GM19468 (cell line): ENCODE data around the gene SRRD.
"Not testable (repeated sequence)": the region's sequence is repeated elsewhere in the genome, so short reads cannot be mapped to it uniquely, and the experiment has no call there.

Source experiments
- ATAC-seq: cut with Tn5 transposase; IDR thresholded peaks from one replicate; pipeline ENCODE4 v1.9.1; 2021; ENCODE audit warnings: mild to moderate bottlenecking, moderate library complexity, moderate number of reproducible peaks; ENCODE audit not compliant: unreplicated experiment; ENCODE audit errors: extremely low read depth

SRRD gene

GRCh38 chr22:26513838-26514237, 30.2 kb downstream of the SRRD start:
- ATAC-seq, result no peak

DNA sequence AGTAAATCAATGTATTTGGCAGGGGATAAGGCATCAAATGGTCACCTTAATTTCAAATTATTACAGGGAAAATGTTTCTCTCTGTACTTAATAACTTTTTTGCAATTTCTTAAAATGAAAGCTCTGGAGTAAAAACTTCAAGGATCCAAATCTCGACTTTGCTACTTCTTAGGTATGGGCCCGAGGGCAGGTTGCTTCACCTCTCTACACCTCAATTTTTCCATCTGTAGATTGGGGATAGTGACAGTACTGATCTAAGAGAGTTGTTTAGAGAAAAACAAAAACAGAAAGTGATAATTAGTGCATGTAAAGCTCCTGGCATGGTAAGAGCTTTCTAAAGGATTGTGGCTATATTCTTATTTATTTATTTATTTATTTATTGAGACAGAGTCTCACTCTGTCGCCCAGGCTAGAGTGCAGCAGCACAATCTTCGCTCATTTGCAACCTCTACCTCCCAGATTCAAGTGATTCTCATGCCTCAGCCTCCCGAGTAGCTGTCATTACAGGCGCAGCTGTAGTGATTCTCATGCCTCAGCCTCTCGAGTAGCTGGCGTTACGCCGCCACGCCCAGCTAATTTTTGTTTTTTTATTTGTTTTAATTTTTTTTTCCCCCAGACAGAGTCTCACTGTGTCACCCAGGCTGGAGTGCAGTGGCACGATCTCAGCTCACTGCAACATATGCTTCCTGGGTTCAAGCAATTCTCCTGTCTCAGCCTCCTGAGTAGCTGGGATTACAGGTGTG, 30.9 kb downstream of the SRRD start:
- ATAC-seq, result no peak

GRCh38 chr22:26515931-26516330, 32.3 kb downstream of the SRRD start:
- ATAC-seq, result no peak

GRCh38 chr22:26516503-26516902, 32.8 kb downstream of the SRRD start:
- ATAC-seq, result no peak

- ATAC-seq, result no peak
Observed at GRCh38 chr22:26517429-26517828, 33.8 kb downstream of the SRRD start.

- no peak for ATAC-seq
Observed at GRCh38 chr22:26522012-26522411, 38.3 kb downstream of the SRRD start.

- no peak for ATAC-seq
Observed at GRCh38 chr22:26522592-26522991, 38.9 kb downstream of the SRRD start.

- no peak for ATAC-seq
Observed at GRCh38 chr22:26524870-26525269, 41.2 kb downstream of the SRRD start.

- no peak for ATAC-seq
Observed at GRCh38 chr22:26525946-26526564, 42.4 kb downstream of the SRRD start.

GRCh38 chr22:26527167-26527566, 43.5 kb downstream of the SRRD start:
- no peak for ATAC-seq

GRCh38 chr22:26527574-26528465, 44.1 kb downstream of the SRRD start:
- ATAC-seq, result no peak

- ATAC-seq, result not testable (repeated sequence)
Observed at GRCh38 chr22:26528518-26528917, 44.8 kb downstream of the SRRD start.

DNA sequence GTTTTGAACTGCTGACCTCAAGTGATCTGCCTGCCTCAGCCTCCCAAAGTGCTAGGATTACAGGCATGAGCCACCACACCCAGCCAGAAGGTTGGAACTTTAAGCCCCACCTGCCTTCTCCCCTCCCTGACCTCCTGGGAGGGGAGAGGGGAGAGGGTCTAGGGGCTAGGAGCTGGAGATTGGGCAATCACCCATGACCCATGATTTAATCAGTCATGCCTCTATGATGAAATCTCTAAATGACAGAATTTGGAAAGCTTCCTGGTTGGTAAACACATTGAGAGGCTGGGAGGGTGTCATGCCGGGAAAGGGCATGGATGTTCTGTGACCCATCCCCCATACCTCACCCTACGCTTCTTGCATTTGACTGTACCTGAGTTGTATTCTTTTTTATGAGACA, 45.7 kb downstream of the SRRD start:
- no peak for ATAC-seq

DNA sequence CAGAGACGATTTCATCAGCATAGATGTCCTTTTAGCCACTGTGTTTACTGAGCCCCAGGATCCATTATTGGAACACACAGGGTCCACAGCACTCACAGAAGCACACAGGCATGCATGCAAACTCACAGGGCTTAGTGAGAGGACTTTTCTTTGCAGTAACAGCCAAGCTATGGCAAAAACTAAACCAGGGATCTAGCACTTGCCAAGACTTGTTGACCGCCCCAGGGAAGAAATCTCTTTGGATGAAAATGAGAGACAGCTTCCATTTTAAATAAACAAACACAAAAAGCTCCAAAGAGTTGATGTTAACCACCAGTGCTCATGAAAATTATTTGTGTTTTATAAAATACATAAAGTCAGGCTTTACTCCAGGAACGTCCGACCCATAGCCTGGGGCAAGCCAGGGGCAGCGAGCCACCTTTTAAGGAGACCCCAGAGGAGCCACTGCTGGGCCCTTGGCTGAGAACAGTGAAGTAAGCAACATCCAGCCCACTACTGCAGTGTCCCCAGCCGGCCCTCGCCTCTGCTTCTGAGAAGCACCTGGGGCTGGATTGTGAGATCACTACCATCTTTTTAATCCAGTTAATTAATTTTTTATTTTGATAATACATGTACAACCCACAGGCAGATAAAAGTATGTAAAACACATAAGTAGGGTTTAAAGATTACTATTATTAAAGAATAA, 50.6 kb downstream of the SRRD start:
- no peak for ATAC-seq

- no peak for ATAC-seq
Observed at GRCh38 chr22:26534874-26535602, 51.4 kb downstream of the SRRD start.

DNA sequence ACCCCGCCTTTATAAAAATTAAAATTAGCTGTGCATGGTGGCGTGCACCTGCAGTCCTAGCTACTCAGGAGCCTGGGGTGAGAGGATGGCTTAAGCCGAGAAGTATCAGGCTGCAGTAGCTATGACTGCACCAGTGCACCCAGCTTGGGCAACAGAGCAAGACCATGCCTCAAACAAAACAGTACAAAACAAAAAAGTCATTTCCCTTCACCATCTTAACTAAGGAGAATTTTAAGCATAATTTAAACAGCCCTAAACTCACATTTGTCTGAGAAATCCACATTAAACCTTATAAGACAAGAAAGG, 51.9 kb downstream of the SRRD start:
- ATAC-seq, result no peak

GRCh38 chr22:26536056-26536761, 52.5 kb downstream of the SRRD start:
- no peak for ATAC-seq

- ATAC-seq, result no peak
Observed at GRCh38 chr22:26536762-26537134, 53.1 kb downstream of the SRRD start.

DNA sequence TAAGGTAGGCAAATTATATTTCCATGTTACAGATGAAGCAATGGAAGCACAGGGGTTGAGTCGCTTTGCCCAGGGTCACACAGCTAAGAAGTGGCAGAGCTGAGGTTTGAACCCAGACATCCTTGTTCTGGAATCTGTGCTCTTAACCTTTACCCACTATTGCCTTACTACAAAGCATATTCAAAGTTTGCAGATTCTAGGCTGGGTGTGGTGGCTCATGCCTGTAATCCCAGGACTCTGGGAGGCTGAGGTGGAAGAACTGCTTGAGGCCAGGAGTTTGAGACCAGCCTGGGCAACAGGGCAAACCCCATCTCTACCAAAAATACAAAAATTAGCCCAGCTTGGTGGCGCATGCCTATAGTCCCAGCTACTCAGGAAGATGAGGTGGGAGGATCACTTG, 56.4 kb downstream of the SRRD start:
- no peak for ATAC-seq
